IMR-90 (cell line): ENCODE results near the gene SDK1.

Experiments used
- CEBPB ChIP-seq: IDR thresholded peaks from 2 replicates; pipeline ENCODE4 v1.6.1; 2012; ENCODE audit warnings: low read depth, low read length, improper control_type of control experiment
- CHD1 ChIP-seq: IDR thresholded peaks from 2 replicates; pipeline ENCODE4 v1.6.1; 2012; ENCODE audit warnings: low read depth, low read length, improper control_type of control experiment
- CTCF ChIP-seq: conservative IDR thresholded peaks from 2 replicates; pipeline ENCODE4 v1.5.1; 2012; ENCODE audit warnings: mild to moderate bottlenecking, low read depth, low read length, improper control_type of control experiment
- MAFK ChIP-seq: IDR thresholded peaks from 2 replicates; pipeline ENCODE4 v1.6.1; 2012; ENCODE audit warnings: low read depth, low read length, improper control_type of control experiment
- POLR2A ChIP-seq: IDR thresholded peaks from 2 replicates; pipeline ENCODE4 v1.6.1; 2012; ENCODE audit warnings: mild to moderate bottlenecking, low read depth, low read length
- RAD21 ChIP-seq: IDR thresholded peaks from 2 replicates; pipeline ENCODE4 v1.6.1; 2012; ENCODE audit warnings: low read length, improper control_type of control experiment
- RFX5 ChIP-seq: IDR thresholded peaks from 2 replicates; pipeline ENCODE4 v1.8.0; 2012; ENCODE audit warnings: low read depth, mild to moderate bottlenecking, low read length, moderate library complexity
- SMC3 ChIP-seq: fragments of 150-350 bp; IDR thresholded peaks from 2 replicates; pipeline ENCODE4 v1.6.1; 2016; ENCODE audit warnings: low read depth, mild to moderate bottlenecking, antibody characterized with exemption, low read length, moderate library complexity
- USF2 ChIP-seq: fragments of 150-350 bp; IDR thresholded peaks from 2 replicates; pipeline ENCODE4 v1.6.1; 2017; ENCODE audit warnings: mild to moderate bottlenecking, antibody characterized with exemption, low read length, low read depth

GRCh38 chr7:3607847-3608246 is 306.8 kb downstream of the SDK1 start:
- TF ChIP-seq CTCF (no peak), MAFK (no peak), CHD1 (no peak), POLR2A (no peak), RFX5 (no peak), SMC3 (no peak), CEBPB (no peak), USF2 (no peak), RAD21 (no peak)
